OCI-LY3 (cell line): ENCODE results near the gene RSPH6A.

Source experiments
- H2AFZ ChIP-seq: fragments of 200-600, 300-600 bp; shearing (Covaris generic); 2 replicates; pipeline ENCODE4 v1.6.0; 2014; ENCODE audit warnings: antibody characterized with exemption, low read depth, low read length
- H3K27ac ChIP-seq: fragments of 200-600, 300-600 bp; sonication (generic); 2 replicates; pipeline ENCODE4 v1.5.1; 2014; ENCODE audit warnings: mild to moderate bottlenecking, low read length, moderate library complexity, mixed read lengths
- H3K27me3 ChIP-seq: fragments of 200-600, 300-600 bp; sonication (generic); 2 replicates; pipeline ENCODE4 v1.6.1; 2014; ENCODE audit warnings: low read depth, low read length, mixed read lengths
- H3K36me3 ChIP-seq: fragments of 200-600, 300-600 bp; sonication (generic); replicated peaks from 2 replicates; pipeline ENCODE3; 2014; ENCODE audit warnings: low read depth, low read length, mixed read lengths
- H3K4me1 ChIP-seq: fragments of 300-600, 200-600 bp; sonication (generic); 2 replicates; pipeline ENCODE4 v1.6.1; 2014; ENCODE audit warnings: low read length, mixed read lengths
- H3K4me2 ChIP-seq: fragments of 200-600, 300-600 bp; sonication (generic); 2 replicates; pipeline ENCODE4 v1.6.1; 2014; ENCODE audit warnings: low read length, mixed read lengths
- H3K4me3 ChIP-seq: fragments of 300-600, 200-600 bp; sonication (generic); 2 replicates; pipeline ENCODE4 v1.5.1; 2014; ENCODE audit warnings: antibody characterized with exemption, mild to moderate bottlenecking, low read length, moderate library complexity
- H3K79me2 ChIP-seq: fragments of 300-600, 200-600 bp; shearing (Covaris generic); 2 replicates; pipeline ENCODE4 v1.6.1; 2014; ENCODE audit warnings: mild to moderate bottlenecking, low read length, mixed read lengths
- H3K9ac ChIP-seq: fragments of 300-600, 200-600 bp; shearing (Covaris generic); 2 replicates; pipeline ENCODE4 v1.6.0; 2014; ENCODE audit warnings: mild to moderate bottlenecking, low read length, moderate library complexity
- H3K9me3 ChIP-seq: fragments of 200-600, 300-600 bp; shearing (Covaris generic); 2 replicates; pipeline ENCODE4 v1.6.1; 2014; ENCODE audit warnings: low read length, mixed read lengths; ENCODE audit not compliant: insufficient read depth
- H4K20me1 ChIP-seq: fragments of 200-600, 300-600 bp; sonication (generic); 2 replicates; pipeline ENCODE4 v1.6.1; 2016; ENCODE audit warnings: low read length, mixed read lengths; ENCODE audit not compliant: insufficient read depth
- EZH2phosphoT487 ChIP-seq: fragments of 200-600 bp; shearing (Covaris generic); IDR thresholded peaks from 2 replicates; pipeline ENCODE4 v1.6.1; 2018; ENCODE audit warnings: antibody characterized with exemption, mixed run types, low read depth
- TF ChIP-seq, protein P1 (sequence below): fragments of 200-600, 300-600 bp; sonication (generic); IDR thresholded peaks from 2 replicates; pipeline ENCODE4 v1.5.1; 2014; ENCODE audit warnings: antibody characterized with exemption, low read length, low read depth

RSPH6A gene

DNA sequence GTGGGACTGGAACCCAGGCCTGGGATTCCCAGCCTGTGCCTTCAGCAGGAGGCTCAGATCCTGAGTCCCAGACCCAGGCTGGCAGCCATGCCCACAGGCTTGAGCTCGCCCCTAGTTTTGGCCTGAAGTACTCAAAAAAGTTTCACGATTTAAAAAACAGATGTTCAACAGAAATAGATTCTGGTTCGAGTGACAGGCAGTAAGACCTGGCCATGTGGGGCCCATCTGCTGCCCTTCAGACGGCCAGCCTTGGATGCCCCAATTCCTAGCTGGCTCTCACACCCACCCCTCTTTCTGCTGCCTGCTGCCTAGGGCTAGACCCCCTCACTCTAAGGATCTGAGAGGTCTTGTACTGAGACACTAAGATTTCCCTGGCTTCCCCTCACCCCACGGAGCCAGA, 30.0 kb downstream of the RSPH6A start:
- H2AFZ ChIP-seq: no peak overlapping the region
- no peak overlapping the region for H3K27ac ChIP-seq
- H3K27me3 ChIP-seq: no peaks in the 10 kb centered on the region
- H3K4me3 ChIP-seq: no peak overlapping the region
- H3K4me2 ChIP-seq: no peak overlapping the region
- H3K79me2 ChIP-seq: no peaks in the 10 kb centered on the region
- TF ChIP-seq EZH2phosphoT487: no peak
- TF ChIP-seq, protein P1, sequence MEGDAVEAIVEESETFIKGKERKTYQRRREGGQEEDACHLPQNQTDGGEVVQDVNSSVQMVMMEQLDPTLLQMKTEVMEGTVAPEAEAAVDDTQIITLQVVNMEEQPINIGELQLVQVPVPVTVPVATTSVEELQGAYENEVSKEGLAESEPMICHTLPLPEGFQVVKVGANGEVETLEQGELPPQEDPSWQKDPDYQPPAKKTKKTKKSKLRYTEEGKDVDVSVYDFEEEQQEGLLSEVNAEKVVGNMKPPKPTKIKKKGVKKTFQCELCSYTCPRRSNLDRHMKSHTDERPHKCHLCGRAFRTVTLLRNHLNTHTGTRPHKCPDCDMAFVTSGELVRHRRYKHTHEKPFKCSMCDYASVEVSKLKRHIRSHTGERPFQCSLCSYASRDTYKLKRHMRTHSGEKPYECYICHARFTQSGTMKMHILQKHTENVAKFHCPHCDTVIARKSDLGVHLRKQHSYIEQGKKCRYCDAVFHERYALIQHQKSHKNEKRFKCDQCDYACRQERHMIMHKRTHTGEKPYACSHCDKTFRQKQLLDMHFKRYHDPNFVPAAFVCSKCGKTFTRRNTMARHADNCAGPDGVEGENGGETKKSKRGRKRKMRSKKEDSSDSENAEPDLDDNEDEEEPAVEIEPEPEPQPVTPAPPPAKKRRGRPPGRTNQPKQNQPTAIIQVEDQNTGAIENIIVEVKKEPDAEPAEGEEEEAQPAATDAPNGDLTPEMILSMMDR: no peak
- H3K4me1 ChIP-seq: peaks cover 18% of the 10 kb centered on the region
- H3K9ac ChIP-seq: no peak overlapping the region
- no peaks in the 10 kb centered on the region for H3K9me3 ChIP-seq
- peaks cover 22% of the 10 kb centered on the region for H3K36me3 ChIP-seq
- H4K20me1 ChIP-seq: 0 out of 2 replicates have a peak, but pooled peaks cover 10% of the 10 kb centered on the region

DNA sequence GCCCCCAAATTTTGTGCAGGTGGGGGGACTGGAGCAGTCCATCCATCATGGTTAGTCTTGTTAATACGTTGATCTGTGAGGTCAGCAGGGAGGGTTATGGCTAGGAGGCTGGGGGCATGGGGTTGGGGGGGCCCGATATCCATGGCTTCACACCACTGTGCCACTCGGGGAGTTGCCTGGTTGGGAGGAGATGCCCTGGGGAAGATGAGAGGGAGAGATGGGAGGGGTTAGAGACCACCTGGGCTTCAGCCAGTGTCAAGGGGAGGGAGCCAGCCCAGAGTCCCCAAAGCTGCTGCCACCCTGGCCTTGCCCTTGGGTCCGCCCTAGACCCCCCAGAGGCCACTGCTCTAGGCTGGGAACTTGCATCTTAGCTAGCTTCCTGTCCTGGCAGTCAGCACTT, 31.0 kb downstream of the RSPH6A start:
- Histone ChIP-seq H3K27me3 (no peaks in the 10 kb centered on the region), H3K9ac (no peak overlapping the region), H3K4me1 (peaks cover 22% of the 10 kb centered on the region), H3K27ac (no peak overlapping the region), H2AFZ (no peak overlapping the region), H3K4me2 (no peak overlapping the region), H3K79me2 (no peaks in the 10 kb centered on the region), H3K4me3 (no peak overlapping the region), H4K20me1 (0 out of 2 replicates have a peak, but pooled peaks cover 10% of the 10 kb centered on the region), H3K9me3 (no peaks in the 10 kb centered on the region), H3K36me3 (peaks cover 17% of the 10 kb centered on the region)
- TF ChIP-seq EZH2phosphoT487: no peak
- TF ChIP-seq, protein P1: no peak

DNA sequence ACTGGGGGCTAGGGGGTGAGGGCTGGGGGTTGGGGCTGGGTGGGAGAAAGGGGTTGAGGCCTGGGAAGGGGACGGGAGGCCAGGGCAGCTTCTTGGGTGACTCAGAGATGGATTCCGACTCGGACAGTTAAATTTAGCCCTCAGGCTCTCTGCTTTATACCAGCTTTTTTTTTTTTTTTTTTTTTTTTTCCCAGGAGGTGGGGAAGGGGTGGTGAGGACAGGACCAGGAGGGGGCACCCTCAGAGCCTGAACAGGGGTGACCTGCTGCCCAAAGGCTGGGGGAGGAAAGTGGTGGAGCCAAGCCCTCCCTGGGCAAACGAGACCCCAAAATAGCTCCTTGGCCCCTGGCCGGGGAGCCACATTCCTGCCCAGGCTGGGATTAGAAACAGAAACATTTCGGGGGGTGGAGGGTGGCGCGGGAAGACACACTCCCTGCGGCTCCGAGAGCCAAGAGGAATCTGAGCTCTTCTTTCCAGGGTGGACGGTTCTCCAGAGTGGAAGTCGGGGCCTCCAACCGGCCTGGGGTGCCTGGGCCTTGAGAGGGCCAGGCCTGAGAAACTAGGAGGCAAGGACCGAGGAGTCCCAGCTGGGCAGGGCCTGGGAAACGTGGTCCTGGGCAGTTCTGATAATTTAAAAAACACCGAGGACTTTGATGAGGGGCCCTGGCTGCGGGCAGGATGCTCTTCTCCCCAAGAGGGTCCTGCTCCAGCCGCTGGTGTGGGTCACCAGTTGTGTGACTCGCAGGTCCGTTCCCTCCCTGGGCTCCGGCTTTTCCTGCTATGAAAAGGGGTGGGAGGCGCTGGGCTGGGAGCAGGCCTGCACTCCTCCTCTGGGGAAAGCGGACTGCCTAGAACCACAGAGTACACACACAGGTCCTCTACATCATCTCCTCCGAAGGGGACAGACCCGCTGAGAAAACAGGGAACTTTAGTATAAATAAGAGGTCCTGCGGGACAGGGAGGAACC, 32.0 kb downstream of the RSPH6A start:
- Histone ChIP-seq H3K79me2 (no peaks in the 10 kb centered on the region), H3K9ac (no peak overlapping the region), H3K27ac (no peak overlapping the region), H3K4me3 (no peak overlapping the region), H3K36me3 (peaks cover 13% of the 10 kb centered on the region), H3K4me2 (no peak overlapping the region), H3K4me1 (peaks cover 31% of the 10 kb centered on the region), H2AFZ (no peak overlapping the region), H4K20me1 (0 out of 2 replicates have a peak, but pooled peaks cover 10% of the 10 kb centered on the region), H3K27me3 (no peaks in the 10 kb centered on the region), H3K9me3 (no peaks in the 10 kb centered on the region)
- TF ChIP-seq EZH2phosphoT487: no peak
- TF ChIP-seq, protein P1: no peak

DNA sequence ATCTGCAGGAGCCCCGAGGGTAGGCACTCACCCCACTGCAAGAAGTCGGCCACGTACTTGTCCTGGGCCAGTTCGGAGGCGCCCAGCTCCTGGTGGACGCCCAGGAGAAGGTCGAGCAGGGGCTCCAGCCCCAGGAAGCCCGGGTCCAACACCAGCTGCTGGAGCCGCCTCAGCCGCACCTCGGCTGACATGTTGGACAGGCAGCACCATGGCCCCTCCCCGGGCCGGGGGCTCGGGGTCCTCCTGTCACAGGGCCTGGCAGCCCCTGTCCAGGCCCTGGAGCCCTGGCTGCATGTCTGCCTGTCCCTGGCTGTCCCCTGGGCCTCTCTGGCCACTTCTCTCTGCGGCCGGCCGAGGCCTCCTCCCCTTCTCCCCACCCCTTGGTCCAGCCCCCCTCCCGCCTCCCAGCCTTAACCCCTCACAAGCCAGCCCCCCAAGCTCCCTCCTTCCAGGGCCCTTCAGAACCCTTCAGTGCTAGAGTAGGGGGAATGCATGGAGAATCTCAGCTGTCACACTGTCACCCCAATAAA, 32.9 kb downstream of the RSPH6A start, which contains the start of gene DMPK:
DMPK (minus strand) TSS at position 329 of the 530 bp plus-strand sequence; CDS start at position 191, 138 bp downstream.
- H4K20me1 ChIP-seq: 0 out of 2 replicates have a peak, but pooled peaks cover 10% of the 10 kb centered on the region
- no peak within 1 kb of the TSS for H3K27ac ChIP-seq
- no peaks in the 10 kb centered on the region for H3K27me3 ChIP-seq
- H3K9ac ChIP-seq: no peak within 1 kb of the TSS
- no peaks in the 10 kb centered on the region for H3K9me3 ChIP-seq
- H2AFZ ChIP-seq: no peak within 1 kb of the TSS
- peaks cover 31% of the 10 kb centered on the region for H3K4me1 ChIP-seq
- TF ChIP-seq EZH2phosphoT487: no peak
- TF ChIP-seq, protein P1: no peak
- no peaks in the 10 kb centered on the region for H3K79me2 ChIP-seq
- peaks cover 11% of the 10 kb centered on the region for H3K36me3 ChIP-seq
- H3K4me2 ChIP-seq: no peak within 1 kb of the TSS
- no peak within 1 kb of the TSS for H3K4me3 ChIP-seq
